Measurements from ENCODE around the gene S100A1. TPM values are rescaled to one million over a fixed set of nuclear protein-coding genes. Genes with fewer than 3 reads are reported as not detected.

S100A1 gene
- polyA plus RNA-seq, 4 donors, result 2.7 to 13.5 (median 3.5) TPM

DNA sequence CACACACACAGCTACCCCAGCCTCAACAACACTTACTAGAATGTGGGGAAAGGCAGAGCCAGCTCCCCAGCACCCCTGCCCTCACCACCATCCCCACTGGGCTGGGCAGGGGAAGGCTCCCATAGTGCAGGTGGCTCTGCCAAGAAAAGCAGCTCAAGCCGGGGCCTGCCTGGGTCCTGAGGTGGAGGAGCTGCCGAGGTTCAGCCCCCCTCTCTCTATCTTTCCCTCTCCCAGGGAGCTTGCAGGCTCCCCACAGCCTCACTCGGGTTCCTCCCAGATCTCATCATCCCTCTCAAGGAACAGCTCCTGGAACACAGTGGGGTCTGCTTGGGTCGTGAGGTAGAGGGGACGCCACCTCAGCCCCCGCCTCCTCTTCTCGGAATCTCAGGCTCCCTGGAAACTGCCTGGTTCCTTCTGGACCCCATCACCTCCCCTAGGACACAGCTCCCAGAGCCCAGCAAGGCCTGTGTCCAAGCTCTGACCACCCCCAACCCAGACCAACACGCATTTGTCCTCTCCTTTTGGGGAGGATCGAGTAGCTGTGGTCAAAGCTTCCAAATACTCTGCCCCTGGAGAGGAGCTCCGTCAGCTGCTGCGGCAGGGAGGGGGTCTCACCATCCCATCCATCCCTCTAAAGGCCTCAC, 16.0 kb upstream of the S100A1 start:
- Histone ChIP-seq H3K27ac (ENCODE audit: low read depth in 1 of 3, low read length in 2 of 3) (peak overlapping the region; percentile 92 to 96 (median 92)), H3K36me3 (ENCODE audit: control insufficient read depth in 3 of 3, insufficient read depth in 2 of 3, low read depth in 1 of 3, low read length in 3 of 3) (peaks cover 0 to 22% (median 2%) of the 10 kb centered on the region in 3 donors), H3K4me1 (ENCODE audit: control insufficient read depth in 3 of 3, insufficient read depth in 2 of 3, low read depth in 1 of 3, low read length in 2 of 3) (peaks cover 7 to 75% (median 9%) of the 10 kb centered on the region in 3 donors), H3K9me3 (ENCODE audit: control insufficient read depth in 2 of 2, insufficient read depth in 1 of 2, low read depth in 1 of 2, low read length in 1 of 2) (no peaks in the 10 kb centered on the region), H3K27me3 (ENCODE audit: control insufficient read depth in 3 of 3, insufficient read depth in 3 of 3, low read length in 3 of 3) (no peaks in the 10 kb centered on the region), H3K4me3 (ENCODE audit: low read depth in 1 of 3, low read length in 3 of 3) (peak overlapping the region; percentile 45 to 80 (median 48))
- DNase-seq (peak; percentile 35 to 62), FAIRE-seq (no peak)
- 10 to 52% (median 29%) methylated on average over 11 of the region's 11 CpGs for WGBS, 3 donors

DNA sequence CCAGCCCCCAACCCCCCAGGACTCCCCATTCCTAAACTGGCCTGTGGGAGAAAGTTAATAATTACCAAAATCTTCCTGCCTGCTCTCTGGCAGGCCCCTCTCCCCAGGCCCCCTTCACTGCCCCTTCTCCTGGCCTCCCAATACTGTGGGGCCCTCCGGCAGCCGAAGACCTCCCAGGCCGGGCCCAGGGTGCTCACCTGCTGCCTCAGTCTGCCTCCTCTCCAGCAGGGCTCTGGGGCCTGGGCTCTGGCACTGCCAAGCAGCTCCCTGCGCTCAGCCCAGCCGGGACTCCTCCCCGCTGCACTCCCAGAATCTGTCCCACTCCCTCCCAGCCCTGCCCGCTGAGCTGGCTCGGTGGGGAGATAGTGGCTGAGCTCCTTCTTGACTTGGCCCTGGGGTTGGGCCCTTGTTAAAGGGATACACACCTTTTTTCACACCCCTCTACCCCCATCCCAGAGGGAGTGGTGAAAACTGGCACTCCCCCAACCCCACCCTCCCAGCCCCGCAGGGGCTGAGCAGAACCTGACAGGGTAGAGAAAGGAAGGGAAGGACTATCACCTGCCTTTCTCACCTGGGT, 15.4 kb upstream of the S100A1 start, which contains the start of gene S100A16:
TSS of gene S100A16 (minus strand) at position 383 of the 577 bp plus-strand sequence. CDS start 4,986 bp downstream, outside the sequence.
- DNase-seq, result peak; percentile 92 to 97
- Histone ChIP-seq H3K9me3 (ENCODE audit: control insufficient read depth in 2 of 2, insufficient read depth in 1 of 2, low read depth in 1 of 2, low read length in 1 of 2) (no peaks in the 10 kb centered on the region), H3K27me3 (ENCODE audit: control insufficient read depth in 3 of 3, insufficient read depth in 3 of 3, low read length in 3 of 3) (no peaks in the 10 kb centered on the region), H3K4me3 (ENCODE audit: low read depth in 1 of 3, low read length in 3 of 3) (peak within 1 kb of the TSS; percentile 45 to 80 (median 48)), H3K36me3 (ENCODE audit: control insufficient read depth in 3 of 3, insufficient read depth in 2 of 3, low read depth in 1 of 3, low read length in 3 of 3) (peaks cover 0 to 15% (median 0%) of the 10 kb centered on the region in 3 donors), H3K27ac (ENCODE audit: low read depth in 1 of 3, low read length in 2 of 3) (peak within 1 kb of the TSS; percentile 92 to 96 (median 92)), H3K4me1 (ENCODE audit: control insufficient read depth in 3 of 3, insufficient read depth in 2 of 3, low read depth in 1 of 3, low read length in 2 of 3) (peaks cover 7 to 80% (median 10%) of the 10 kb centered on the region in 3 donors)
- 15 to 38% (median 32%) methylated on average over 9 of the region's 9 CpGs for WGBS, 3 donors
- FAIRE-seq, result no peak

DNA sequence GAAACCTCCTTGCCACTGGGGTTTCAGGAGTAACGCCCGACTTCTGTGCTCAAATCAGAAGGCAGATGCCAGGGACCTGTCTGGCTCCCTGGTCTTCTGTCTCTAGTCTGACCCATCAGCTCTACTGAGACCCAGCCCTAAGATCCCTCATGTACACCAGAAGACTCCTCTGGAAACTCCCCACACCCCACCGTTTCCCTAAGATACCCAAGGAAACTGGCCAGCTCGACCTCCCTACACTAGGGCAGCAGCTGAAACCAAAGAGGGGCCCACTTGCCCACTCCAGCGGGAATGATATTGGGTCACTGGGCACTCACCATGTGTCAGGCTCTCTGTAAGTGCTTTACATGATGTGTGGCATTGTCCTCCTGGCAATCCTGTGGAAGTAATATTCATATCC, 14.8 kb upstream of the S100A1 start:
- no peaks in the 10 kb centered on the region for H3K9me3 ChIP-seq (ENCODE audit: control insufficient read depth in 2 of 2, insufficient read depth in 1 of 2, low read depth in 1 of 2, low read length in 1 of 2)
- 38 to 65% (median 56%) methylated on average over 5 of the region's 5 CpGs for WGBS, 3 donors
- H3K36me3 ChIP-seq (ENCODE audit: control insufficient read depth in 3 of 3, insufficient read depth in 2 of 3, low read depth in 1 of 3, low read length in 3 of 3), result peaks cover 0 to 10% (median 0%) of the 10 kb centered on the region in 3 donors
- FAIRE-seq (no peak), DNase-seq (peak in 1 of 2 donors; percentile 20)
- peak overlapping the region in 2 of 3 donors; percentile 48 to 80 for H3K4me3 ChIP-seq (ENCODE audit: low read depth in 1 of 3, low read length in 3 of 3)
- H3K27ac ChIP-seq (ENCODE audit: low read depth in 1 of 3, low read length in 2 of 3), result peak overlapping the region; percentile 92 to 96 (median 92)
- H3K4me1 ChIP-seq (ENCODE audit: control insufficient read depth in 3 of 3, insufficient read depth in 2 of 3, low read depth in 1 of 3, low read length in 2 of 3), result peaks cover 5 to 75% (median 10%) of the 10 kb centered on the region in 3 donors
- no peaks in the 10 kb centered on the region for H3K27me3 ChIP-seq (ENCODE audit: control insufficient read depth in 3 of 3, insufficient read depth in 3 of 3, low read length in 3 of 3)

DNA sequence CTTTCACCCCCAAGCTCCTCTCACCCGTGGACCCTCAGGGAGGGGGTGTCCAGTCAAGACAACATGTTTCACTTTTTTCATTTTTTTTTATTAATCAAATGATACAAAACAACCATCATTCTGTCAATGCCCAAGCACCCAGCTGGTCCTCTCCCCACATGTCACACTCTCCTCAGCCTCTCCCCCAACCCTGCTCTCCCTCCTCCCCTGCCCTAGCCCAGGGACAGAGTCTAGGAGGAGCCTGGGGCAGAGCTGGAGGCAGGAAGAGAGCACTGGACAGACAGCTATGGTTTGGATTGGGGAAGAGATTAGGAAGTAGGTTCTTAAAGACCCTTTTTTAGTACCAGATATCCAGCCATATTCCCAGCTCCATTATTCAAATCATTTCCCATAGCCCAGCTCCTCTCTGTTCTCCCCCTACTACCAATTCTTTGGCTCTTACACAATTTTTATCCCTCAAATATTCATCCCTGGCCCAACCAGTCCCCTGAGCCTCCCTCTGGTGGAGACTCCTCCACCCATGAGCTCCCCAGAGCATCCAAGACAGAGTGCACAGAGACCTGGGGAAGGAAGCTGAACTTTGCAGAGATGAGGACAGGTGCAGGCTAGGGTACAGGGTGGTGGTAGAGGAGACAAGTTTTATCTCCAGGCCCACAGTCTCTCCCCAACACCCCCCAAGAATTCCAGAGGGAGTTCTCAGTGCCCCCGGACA, 13.9 kb upstream of the S100A1 start:
- H3K27me3 ChIP-seq (ENCODE audit: control insufficient read depth in 3 of 3, insufficient read depth in 3 of 3, low read length in 3 of 3), result no peaks in the 10 kb centered on the region
- peaks cover 0 to 15% (median 0%) of the 10 kb centered on the region in 3 donors for H3K36me3 ChIP-seq (ENCODE audit: control insufficient read depth in 3 of 3, insufficient read depth in 2 of 3, low read depth in 1 of 3, low read length in 3 of 3)
- H3K27ac ChIP-seq (ENCODE audit: low read depth in 1 of 3, low read length in 2 of 3), result peak overlapping the region; percentile 17 to 86 (median 50)
- H3K4me3 ChIP-seq (ENCODE audit: low read depth in 1 of 3, low read length in 3 of 3), result peak overlapping the region in 2 of 3 donors; percentile 47 to 57
- H3K4me1 ChIP-seq (ENCODE audit: control insufficient read depth in 3 of 3, insufficient read depth in 2 of 3, low read depth in 1 of 3, low read length in 2 of 3), result peaks cover 4 to 67% (median 10%) of the 10 kb centered on the region in 3 donors
- FAIRE-seq (no peak), DNase-seq (peak; percentile 35 to 48)
- H3K9me3 ChIP-seq (ENCODE audit: control insufficient read depth in 2 of 2, insufficient read depth in 1 of 2, low read depth in 1 of 2, low read length in 1 of 2), result no peaks in the 10 kb centered on the region
- WGBS, 3 donors, result 44 to 57% (median 47%) methylated on average over 2 of the region's 2 CpGs

DNA sequence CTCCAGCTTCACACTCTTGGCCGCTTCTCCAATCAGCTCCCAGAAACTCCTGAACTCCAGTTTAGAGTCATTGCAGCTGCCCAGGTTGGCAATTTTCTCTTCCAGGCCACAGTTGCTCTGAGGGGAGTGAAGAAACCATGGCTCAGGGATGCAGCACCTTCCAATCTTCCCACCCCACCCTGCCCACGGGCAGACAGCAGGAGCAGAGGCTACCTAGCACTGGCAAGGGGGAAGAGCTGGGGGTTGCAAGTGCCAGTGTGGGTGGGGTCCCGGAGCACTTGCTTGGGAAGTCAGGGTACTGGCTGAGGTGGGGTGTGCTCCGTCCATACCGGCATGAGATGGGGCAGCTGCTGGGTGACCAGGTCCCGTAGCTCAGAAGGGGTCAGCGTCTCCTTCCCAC, 13.3 kb upstream of the S100A1 start:
- H3K4me1 ChIP-seq (ENCODE audit: control insufficient read depth in 3 of 3, insufficient read depth in 2 of 3, low read depth in 1 of 3, low read length in 2 of 3), result peaks cover 4 to 62% (median 10%) of the 10 kb centered on the region in 3 donors
- H3K27me3 ChIP-seq (ENCODE audit: control insufficient read depth in 3 of 3, insufficient read depth in 3 of 3, low read length in 3 of 3), result no peaks in the 10 kb centered on the region
- H3K27ac ChIP-seq (ENCODE audit: low read depth in 1 of 3, low read length in 2 of 3), result peak overlapping the region; percentile 17 to 86 (median 50)
- H3K36me3 ChIP-seq (ENCODE audit: control insufficient read depth in 3 of 3, insufficient read depth in 2 of 3, low read depth in 1 of 3, low read length in 3 of 3), result peaks cover 0 to 16% (median 0%) of the 10 kb centered on the region in 3 donors
- WGBS, 3 donors, result 79 to 90% (median 81%) methylated on average over 7 of the region's 7 CpGs
- FAIRE-seq (no peak), DNase-seq (no peak)
- H3K4me3 ChIP-seq (ENCODE audit: low read depth in 1 of 3, low read length in 3 of 3), result peak overlapping the region in 2 of 3 donors; percentile 47 to 57
- no peaks in the 10 kb centered on the region for H3K9me3 ChIP-seq (ENCODE audit: control insufficient read depth in 2 of 2, insufficient read depth in 1 of 2, low read depth in 1 of 2, low read length in 1 of 2)

DNA sequence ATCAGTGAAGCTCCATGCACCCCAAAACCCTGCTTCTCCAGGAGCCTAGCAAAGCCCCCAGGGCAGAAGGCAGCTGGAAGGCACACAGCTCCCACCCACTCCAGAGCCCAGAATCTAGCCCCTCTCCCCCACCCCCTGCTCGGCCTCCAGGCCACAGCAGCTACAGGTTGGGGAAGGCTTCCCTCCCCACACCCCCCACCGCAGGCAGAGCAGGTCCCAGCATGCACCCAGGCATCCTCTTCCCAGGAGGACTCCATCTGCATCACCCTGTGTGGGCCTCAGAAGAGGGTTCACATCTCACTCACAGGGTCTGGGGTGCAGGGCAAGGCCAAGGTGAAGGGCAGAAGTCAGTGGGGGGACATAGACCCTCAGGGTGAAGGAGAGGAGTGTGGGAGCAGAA, 12.8 kb upstream of the S100A1 start:
- Histone ChIP-seq H3K4me3 (ENCODE audit: low read depth in 1 of 3, low read length in 3 of 3) (peak overlapping the region; percentile 40 to 57 (median 47)), H3K36me3 (ENCODE audit: control insufficient read depth in 3 of 3, insufficient read depth in 2 of 3, low read depth in 1 of 3, low read length in 3 of 3) (peaks cover 0 to 19% (median 0%) of the 10 kb centered on the region in 3 donors), H3K27ac (ENCODE audit: low read depth in 1 of 3, low read length in 2 of 3) (peak overlapping the region; percentile 50 to 90 (median 86)), H3K9me3 (ENCODE audit: control insufficient read depth in 2 of 2, insufficient read depth in 1 of 2, low read depth in 1 of 2, low read length in 1 of 2) (no peaks in the 10 kb centered on the region), H3K4me1 (ENCODE audit: control insufficient read depth in 3 of 3, insufficient read depth in 2 of 3, low read depth in 1 of 3, low read length in 2 of 3) (peaks cover 4 to 57% (median 10%) of the 10 kb centered on the region in 3 donors), H3K27me3 (ENCODE audit: control insufficient read depth in 3 of 3, insufficient read depth in 3 of 3, low read length in 3 of 3) (no peaks in the 10 kb centered on the region)
- FAIRE-seq, result no peak
- DNase-seq, result no peak
- WGBS, 3 donors, result 33 to 78% (median 73%) methylated on average over 2 of the region's 2 CpGs

DNA sequence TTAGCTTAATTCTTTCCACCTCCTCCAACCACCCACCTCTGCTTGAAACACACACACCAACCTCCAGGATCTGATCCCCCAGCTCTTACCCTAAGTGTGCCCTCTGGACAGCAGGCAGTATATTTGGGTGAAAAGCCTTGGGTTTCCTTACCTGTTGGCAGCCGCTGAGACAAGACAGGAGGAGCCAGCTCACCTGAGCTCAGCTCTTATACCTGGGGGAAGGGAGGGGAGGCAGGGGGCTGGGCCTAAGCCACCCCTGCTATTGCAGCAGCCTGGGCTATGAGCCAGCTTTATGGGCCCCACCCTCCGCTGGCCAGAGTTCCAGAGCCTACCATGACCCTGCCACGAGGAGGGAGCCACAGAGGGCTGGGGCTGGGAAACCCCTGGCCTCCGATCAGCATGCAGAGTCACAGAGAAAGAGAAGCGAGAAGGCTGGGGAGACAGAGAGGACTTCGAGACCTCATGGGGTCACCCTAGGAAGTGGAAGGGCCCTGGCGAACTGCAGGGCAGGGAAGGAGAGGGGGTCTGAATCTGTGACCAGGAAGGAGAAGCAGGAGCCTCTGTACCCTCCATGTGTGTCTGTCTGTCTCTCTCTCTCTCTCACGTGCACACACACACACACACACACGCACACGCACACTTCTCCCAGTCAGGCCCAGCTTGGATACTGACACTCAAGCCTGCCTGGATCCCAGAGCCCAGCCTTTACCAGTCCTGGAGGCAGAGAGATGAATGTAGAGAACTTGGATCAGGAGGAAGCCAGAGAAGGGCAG, 11.9 kb upstream of the S100A1 start, which contains the start of gene S100A14:
TSS of gene S100A14 (minus strand) at position 182 of the 773 bp plus-strand sequence. CDS start 467 bp downstream, outside the sequence.
- DNase-seq, result peak; percentile 96
- 28 to 44% (median 42%) methylated on average over 9 to 10 of the region's 10 CpGs for WGBS, 3 donors
- Histone ChIP-seq H3K36me3 (ENCODE audit: control insufficient read depth in 3 of 3, insufficient read depth in 2 of 3, low read depth in 1 of 3, low read length in 3 of 3) (peaks cover 0 to 21% (median 0%) of the 10 kb centered on the region in 3 donors), H3K27me3 (ENCODE audit: control insufficient read depth in 3 of 3, insufficient read depth in 3 of 3, low read length in 3 of 3) (no peaks in the 10 kb centered on the region), H3K4me3 (ENCODE audit: low read depth in 1 of 3, low read length in 3 of 3) (peak within 1 kb of the TSS; percentile 40 to 57 (median 47)), H3K4me1 (ENCODE audit: control insufficient read depth in 3 of 3, insufficient read depth in 2 of 3, low read depth in 1 of 3, low read length in 2 of 3) (peaks cover 4 to 49% (median 10%) of the 10 kb centered on the region in 3 donors), H3K27ac (ENCODE audit: low read depth in 1 of 3, low read length in 2 of 3) (peak within 1 kb of the TSS; percentile 86 to 91 (median 90)), H3K9me3 (ENCODE audit: control insufficient read depth in 2 of 2, insufficient read depth in 1 of 2, low read depth in 1 of 2, low read length in 1 of 2) (no peaks in the 10 kb centered on the region)
- no peak for FAIRE-seq
